GM12874 (cell line): Measurements from ENCODE around the gene IARS2.
A peak's percentile ranks its signal among the peaks of the same experiment; 100 is the strongest.

Experiments used
- TF ChIP-seq, protein P1 (sequence below): IDR thresholded peaks from 2 replicates; pipeline ENCODE4 v1.5.1; 2011; ENCODE audit warnings: low read depth, mild to moderate bottlenecking, control low read depth, low read length, moderate library complexity; ENCODE audit not compliant: insufficient read depth

IARS2 gene

DNA sequence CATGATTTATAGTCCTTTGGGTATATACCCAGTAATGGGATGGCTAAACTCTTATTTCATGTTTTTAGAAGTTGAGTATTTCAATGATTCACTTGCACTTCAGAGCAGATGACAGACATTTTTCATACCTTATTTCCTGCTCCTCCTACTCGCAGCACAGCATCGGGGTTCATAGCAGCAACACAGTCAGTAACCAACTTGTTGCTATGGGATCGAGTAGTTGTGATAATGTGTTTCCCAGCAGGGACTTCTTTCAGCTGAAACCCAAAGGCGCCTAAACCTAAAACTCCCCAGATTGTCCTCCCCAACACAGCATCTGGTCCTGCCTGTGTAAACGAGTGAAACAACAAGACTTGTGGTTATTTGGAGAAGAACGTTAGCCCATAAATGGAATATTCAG, 31.3 kb upstream of the IARS2 start:
- TF ChIP-seq, protein P1, sequence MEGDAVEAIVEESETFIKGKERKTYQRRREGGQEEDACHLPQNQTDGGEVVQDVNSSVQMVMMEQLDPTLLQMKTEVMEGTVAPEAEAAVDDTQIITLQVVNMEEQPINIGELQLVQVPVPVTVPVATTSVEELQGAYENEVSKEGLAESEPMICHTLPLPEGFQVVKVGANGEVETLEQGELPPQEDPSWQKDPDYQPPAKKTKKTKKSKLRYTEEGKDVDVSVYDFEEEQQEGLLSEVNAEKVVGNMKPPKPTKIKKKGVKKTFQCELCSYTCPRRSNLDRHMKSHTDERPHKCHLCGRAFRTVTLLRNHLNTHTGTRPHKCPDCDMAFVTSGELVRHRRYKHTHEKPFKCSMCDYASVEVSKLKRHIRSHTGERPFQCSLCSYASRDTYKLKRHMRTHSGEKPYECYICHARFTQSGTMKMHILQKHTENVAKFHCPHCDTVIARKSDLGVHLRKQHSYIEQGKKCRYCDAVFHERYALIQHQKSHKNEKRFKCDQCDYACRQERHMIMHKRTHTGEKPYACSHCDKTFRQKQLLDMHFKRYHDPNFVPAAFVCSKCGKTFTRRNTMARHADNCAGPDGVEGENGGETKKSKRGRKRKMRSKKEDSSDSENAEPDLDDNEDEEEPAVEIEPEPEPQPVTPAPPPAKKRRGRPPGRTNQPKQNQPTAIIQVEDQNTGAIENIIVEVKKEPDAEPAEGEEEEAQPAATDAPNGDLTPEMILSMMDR, result no peak

DNA sequence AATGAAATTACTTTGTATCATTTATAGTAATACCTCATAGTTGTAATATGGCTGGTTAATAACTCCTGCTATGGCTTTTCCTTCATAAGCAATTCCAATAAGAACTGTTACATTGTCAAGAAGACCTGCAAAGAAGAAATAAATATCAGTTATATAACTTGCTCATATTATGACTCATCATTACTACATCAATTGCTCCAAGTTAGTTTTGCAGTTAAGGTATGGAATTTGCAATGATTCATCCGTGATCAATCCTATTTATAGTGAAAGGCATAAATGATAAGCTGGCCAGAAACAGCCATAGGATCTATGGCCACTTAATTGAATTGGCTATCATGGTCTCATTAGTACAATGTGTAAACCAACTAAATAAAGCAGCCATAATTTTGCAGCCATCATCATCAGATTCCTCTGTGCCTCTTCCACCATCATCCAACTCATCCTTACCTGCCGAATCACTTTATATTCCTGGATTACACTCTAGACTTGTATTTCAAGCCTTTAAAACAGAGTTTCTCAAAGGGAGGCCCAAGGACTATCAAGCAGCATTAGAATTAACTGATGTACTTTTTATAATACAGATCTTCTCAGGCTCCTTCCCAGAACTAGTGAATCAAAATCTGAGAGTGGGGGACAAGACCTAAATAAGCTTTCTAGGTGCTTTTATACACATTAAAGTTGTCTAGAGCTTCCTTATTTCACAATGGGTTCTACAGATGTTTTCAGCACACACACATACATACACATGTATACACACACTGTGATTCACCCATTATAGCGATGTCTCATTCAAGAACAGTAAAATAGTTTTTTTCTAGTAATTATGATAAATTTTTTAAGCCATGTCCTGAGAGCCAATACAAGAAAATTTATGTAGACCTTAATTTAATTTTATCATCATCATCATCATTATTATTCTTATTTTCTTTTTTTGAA, 26.4 kb upstream of the IARS2 start:
- TF ChIP-seq, protein P1, result no peak

DNA sequence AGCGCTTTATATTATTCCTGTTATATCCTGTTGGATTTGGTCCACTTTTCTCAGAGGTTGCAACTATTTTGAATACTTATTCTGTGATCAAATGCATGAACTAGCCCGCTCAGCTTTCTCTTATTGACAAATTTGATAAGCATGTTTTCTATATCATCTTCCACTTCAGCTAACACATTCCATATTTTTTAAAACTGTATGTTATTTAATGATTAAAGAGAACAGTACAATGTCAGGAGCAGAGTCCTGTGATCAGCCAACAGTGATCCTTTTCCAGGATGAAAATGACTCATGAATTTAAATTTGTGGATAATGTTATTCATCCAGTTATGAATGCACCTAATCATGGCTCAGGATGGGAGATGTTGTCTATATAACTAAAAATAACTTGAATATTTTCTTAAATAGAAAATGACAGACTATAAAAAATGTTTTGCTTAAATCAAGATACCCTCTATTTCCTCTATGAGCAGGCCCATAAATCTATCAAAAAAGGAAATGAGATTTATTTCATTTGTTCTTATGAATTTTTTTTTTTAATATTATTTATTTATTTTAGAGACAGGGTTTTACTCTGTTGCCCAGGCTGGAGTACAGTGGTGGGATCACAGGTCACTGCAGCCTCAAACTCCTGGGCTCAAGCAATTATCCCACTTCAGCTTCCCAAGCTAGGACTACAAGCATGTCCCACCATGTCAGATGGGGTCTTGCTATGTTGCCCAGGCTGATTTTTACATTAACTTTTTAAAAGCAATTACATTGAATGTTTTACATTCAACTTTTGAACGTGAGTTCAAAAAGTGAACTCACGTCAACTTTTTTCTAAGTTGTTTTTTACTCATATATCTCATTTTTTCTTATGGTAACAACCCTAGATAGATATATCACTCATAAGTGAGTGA, 16.8 kb upstream of the IARS2 start:
- TF ChIP-seq, protein P1, result no peak

DNA sequence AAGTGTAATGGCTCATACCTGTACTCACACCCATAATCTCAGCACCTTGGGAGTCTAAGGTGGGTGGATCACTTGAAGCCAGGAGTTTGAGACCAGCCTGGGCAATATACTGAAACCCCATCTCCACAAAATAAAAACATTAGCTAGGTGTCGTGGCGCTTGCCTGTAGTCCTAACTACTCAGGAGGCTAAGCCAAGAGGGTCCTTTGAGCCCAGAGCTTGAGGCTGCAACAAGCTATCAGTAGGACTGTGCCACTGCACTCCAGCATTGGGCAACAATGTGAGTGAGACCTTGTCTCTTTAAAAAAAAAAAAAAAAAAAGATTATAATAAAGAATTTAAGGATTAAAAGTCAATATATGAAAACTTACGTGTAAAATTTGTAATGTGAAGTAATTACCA, 16.0 kb upstream of the IARS2 start:
- TF ChIP-seq, protein P1, result no peak

DNA sequence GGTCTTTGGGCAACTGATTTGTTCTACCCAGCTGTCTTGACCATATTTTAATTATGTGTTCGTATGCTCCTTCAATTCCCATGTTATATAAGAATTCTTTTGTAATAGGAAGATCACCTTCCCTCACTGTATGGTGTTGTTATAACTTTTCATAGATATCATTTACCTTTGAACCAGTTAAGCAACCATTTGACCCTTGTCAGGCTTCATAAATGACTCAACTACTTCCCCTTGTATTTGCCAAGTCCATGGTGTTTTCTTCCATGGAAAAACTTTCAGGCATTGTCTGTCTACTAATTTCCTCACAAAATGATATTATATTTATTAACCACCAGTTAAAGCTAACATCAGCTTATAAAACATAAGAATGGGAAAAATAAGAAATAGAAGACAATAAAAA, 9.5 kb upstream of the IARS2 start:
- TF ChIP-seq, protein P1, result no peak

DNA sequence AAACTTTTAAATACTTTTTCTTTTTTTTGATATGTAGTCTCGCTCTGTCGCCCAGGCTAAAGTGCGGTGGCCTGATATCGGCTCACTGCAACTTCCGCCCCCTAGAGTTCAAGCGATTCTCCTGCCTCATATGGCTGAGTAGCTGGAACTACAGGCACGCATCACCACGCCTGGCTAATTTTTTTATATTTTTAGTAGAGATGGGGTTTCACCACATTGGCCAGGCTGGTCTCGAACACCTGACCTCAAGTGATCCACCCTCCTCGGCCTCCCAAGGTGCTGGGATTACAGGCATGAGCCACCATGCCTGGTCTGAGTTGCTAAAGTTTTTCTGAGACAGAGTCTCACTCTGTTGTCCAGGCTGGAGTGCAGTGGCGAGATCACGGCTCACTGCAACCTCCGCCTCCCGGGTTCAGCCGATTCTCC, 7.7 kb upstream of the IARS2 start:
- TF ChIP-seq, protein P1, result peak; percentile 62
